Heart left ventricle (tissue), 13 donors: Measurements from ENCODE around the gene SH3BP5.
A peak's percentile ranks its signal among the peaks of the same experiment; 100 is the strongest.

ENCODE experiments used
- CTCF ChIP-seq, 12 donors: fragments of 200-600 bp; sonication (generic) in 4 of 12; IDR thresholded peaks; one replicate each; pipeline versions ENCODE4 v1.5.0 to v1.8.0; 2018 to 2022; ENCODE audit warnings: antibody characterized with exemption in 12 of 12, mild to moderate bottlenecking in 5 of 12
- POLR2A ChIP-seq, 2 donors: fragments of 450-650 bp; IDR thresholded peaks; one replicate each; pipeline ENCODE4 v1.6.1; 2017; ENCODE audit warnings: antibody characterized with exemption in 2 of 2, mild to moderate bottlenecking in 2 of 2, moderate library complexity in 2 of 2
- donor health status: ischemic (EF 13 %, LVEDD 7.1; RV severe dilation, severe dysfunction).
- donor health status: DM: no; HTN: yes; CAD: no.
- donor health status: DM: no; HTN: no; CAD: no.
- donor health status: ischemic (EF 25% LVEDD 6.9; RV normal size, moderate dysfunction).
- donor health status: ischemic (EF 25% LVEDD 5.7; RV mildly dilated, moderate dysfunction).
- donor health status: ischemic (EF 35%, LVEDD 5.7; RV mildly dilated, moderate dysfunction).
- donor health status: nonischemic (EF 11% LVEDD 7.7; RV severe dilation, severe dysfunction).
- donor health status: DM: yes; HTN: yes; CAD: no.
- donor health status: PGD.
- donor health status: ischemic (EF 29% LVEDD 5.4; RV normal size, mild dysfunction).
- donor health status: nonischemic (EF 23%, LVEDD 6.1; RV moderate dilation, normal function).

GRCh38 chr3:15332405-15333098, at the start of gene SH3BP5:
- TF ChIP-seq CTCF (IDR thresholded peaks at IDR 0.05) (peak; percentile 56 to 90 (median 82)), POLR2A (IDR thresholded peaks at IDR 0.05) (peak in 1 of 2 donors; percentile 69)
